Epithelial cell of proximal tubule (primary cell): Measurements from ENCODE around the gene ADI1. TPM values are rescaled to one million over a fixed set of nuclear protein-coding genes. Genes with fewer than 3 reads are reported as not detected.
"Not testable (repeated sequence)": the region's sequence is repeated elsewhere in the genome, so short reads cannot be mapped to it uniquely, and the experiment has no call there.

Experiments used
- DNase-seq: peaks from one replicate; pipeline ENCODE4 v3.0.0-alpha.2; 2011; ENCODE audit warnings: low read depth
- H3K4me3 ChIP-seq: 2 replicates; pipeline ENCODE4 v1.5.1; 2011; ENCODE audit warnings: low read depth, mild to moderate bottlenecking, low read length
- total RNA-seq: library from RNA; depleted of rRNA; stranded (reverse); fragments of >200 nt; gene quantifications from 2 replicates; pipeline ENCODE4 v1.2.3, GENCODE V29; 2015
- TF ChIP-seq, protein P1 (sequence below): conservative IDR thresholded peaks from 2 replicates; pipeline ENCODE4 v1.5.1; 2012; ENCODE audit warnings: low read depth, mild to moderate bottlenecking, low read length

Gene ADI1
- total RNA-seq, 1 donor from 2014 or later: 35.3 TPM

- H3K4me3 ChIP-seq: no peak overlapping the region
- TF ChIP-seq, protein P1, sequence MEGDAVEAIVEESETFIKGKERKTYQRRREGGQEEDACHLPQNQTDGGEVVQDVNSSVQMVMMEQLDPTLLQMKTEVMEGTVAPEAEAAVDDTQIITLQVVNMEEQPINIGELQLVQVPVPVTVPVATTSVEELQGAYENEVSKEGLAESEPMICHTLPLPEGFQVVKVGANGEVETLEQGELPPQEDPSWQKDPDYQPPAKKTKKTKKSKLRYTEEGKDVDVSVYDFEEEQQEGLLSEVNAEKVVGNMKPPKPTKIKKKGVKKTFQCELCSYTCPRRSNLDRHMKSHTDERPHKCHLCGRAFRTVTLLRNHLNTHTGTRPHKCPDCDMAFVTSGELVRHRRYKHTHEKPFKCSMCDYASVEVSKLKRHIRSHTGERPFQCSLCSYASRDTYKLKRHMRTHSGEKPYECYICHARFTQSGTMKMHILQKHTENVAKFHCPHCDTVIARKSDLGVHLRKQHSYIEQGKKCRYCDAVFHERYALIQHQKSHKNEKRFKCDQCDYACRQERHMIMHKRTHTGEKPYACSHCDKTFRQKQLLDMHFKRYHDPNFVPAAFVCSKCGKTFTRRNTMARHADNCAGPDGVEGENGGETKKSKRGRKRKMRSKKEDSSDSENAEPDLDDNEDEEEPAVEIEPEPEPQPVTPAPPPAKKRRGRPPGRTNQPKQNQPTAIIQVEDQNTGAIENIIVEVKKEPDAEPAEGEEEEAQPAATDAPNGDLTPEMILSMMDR: no peak
Measured at GRCh38 chr2:3504741-3505140, 14.6 kb downstream of the ADI1 start.

DNA sequence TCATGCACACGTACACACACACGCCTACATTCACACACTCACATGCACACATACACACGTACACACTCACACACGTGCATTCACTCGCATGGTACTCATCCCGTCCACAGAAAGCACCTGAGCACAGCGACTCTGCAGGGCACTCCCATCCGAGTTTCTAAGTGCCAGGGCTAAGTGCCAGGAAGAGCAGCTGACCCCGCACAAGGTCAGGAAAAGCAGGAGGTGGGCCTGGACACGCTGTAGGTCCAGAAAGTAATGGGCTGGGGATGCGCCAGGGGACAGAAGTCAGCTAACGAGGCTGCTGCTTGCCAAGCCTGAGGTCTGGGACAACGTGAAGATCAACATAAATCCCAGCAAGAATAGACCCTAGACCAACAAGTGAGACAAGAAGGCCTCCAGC, 15.8 kb downstream of the ADI1 start:
- TF ChIP-seq, protein P1: no peak
- DNase-seq: no peak
- no peak overlapping the region for H3K4me3 ChIP-seq

More at GRCh38 chr2:3504741-3505140, 14.6 kb downstream of the ADI1 start:
- no peak for DNase-seq

GRCh38 chr2:3503046-3503445, 16.3 kb downstream of the ADI1 start:
- TF ChIP-seq, protein P1: no peak
- no peak overlapping the region for H3K4me3 ChIP-seq
- no peak for DNase-seq

- DNase-seq: no peak
- H3K4me3 ChIP-seq: no peak overlapping the region
- TF ChIP-seq, protein P1: no peak
Measured at GRCh38 chr2:3500326-3500899, 18.9 kb downstream of the ADI1 start.

DNA sequence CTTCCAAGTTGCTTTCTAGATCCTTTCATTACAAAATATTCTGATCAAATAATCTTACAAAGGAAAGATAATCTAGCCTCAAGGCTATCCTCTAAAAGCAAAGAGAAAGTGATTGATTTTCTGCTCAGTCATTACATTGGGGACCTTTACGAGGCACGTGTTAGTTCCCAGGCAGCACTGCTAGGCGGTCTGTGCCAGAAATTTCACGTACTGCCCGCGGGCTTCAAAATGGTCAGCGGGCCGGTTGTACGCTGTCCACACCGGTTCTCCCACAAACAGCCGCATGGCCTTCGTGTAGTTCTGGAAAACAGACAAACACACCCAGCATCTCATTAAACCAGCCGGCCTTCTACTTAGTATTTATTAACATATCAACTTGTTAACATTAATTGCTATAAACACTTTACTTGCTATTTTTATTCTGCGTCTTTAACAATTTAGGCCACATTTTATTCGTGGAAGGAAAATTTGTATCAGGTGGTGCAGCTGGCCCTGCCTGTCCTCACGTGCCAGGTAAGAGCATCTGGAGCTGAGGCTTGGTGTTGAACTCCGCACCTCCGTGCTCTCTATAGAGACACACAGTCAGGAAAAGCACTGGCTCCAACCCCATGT, 20.4 kb downstream of the ADI1 start:
- TF ChIP-seq, protein P1: no peak
- DNase-seq: no peak
- no peak overlapping the region for H3K4me3 ChIP-seq

- not testable (repeated sequence) for H3K4me3 ChIP-seq, DNase-seq
Measured at GRCh38 chr2:3496708-3497080, 22.6 kb downstream of the ADI1 start.

- no peak overlapping the region for H3K4me3 ChIP-seq
- TF ChIP-seq, protein P1: no peak
- no peak for DNase-seq
Measured at GRCh38 chr2:3494984-3495666, 24.2 kb downstream of the ADI1 start.
